ENCODE results near the gene LIPF. TPM values are rescaled to one million over a fixed set of nuclear protein-coding genes. Genes with fewer than 3 reads are reported as not detected.

LIPF gene, protein sequence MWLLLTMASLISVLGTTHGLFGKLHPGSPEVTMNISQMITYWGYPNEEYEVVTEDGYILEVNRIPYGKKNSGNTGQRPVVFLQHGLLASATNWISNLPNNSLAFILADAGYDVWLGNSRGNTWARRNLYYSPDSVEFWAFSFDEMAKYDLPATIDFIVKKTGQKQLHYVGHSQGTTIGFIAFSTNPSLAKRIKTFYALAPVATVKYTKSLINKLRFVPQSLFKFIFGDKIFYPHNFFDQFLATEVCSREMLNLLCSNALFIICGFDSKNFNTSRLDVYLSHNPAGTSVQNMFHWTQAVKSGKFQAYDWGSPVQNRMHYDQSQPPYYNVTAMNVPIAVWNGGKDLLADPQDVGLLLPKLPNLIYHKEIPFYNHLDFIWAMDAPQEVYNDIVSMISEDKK
- not detected in 3 replicates for total RNA-seq
- long read RNA-seq = 0 reads

DNA sequence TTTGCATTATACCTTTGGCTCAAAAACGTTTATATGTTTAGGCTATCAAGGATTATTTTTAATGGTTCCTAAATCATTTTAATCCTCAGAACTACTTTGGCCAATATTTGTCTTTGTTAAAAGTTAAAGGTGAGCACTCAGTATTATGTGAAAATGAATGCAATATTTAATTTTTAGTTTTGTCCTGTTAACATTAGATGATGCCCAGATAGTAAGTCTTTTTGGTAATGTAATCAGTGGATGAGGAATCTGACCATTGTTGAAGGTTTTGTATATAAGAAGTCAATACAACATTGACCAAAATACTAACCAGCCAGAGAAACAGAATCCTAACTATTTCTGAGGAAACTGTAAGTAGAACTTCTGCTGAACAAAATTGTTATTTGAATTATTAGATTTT lies at the start of gene LIPF:
Gene LIPF (plus strand): TSS at position 301 of the 400 bp plus-strand sequence. CDS start 2,856 bp downstream, outside the sequence.
- Mint-ChIP-seq H3K27me3 (ENCODE audit: low read depth) (peaks cover 2% of the 10 kb centered on the region), H3K9me3 (ENCODE audit: low read depth) (peaks cover 3% of the 10 kb centered on the region), H3K4me3 (ENCODE audit: unreplicated experiment) (no peak within 1 kb of the TSS), H3K36me3 (ENCODE audit: low read depth) (no peaks in the 10 kb centered on the region), H3K27ac (ENCODE audit: unreplicated experiment) (no peak within 1 kb of the TSS), H3K4me1 (ENCODE audit: low read depth) (peaks cover 3% of the 10 kb centered on the region)
- no peak for DNase-seq (ENCODE audit: low spot score)
- TF ChIP-seq, protein P1, sequence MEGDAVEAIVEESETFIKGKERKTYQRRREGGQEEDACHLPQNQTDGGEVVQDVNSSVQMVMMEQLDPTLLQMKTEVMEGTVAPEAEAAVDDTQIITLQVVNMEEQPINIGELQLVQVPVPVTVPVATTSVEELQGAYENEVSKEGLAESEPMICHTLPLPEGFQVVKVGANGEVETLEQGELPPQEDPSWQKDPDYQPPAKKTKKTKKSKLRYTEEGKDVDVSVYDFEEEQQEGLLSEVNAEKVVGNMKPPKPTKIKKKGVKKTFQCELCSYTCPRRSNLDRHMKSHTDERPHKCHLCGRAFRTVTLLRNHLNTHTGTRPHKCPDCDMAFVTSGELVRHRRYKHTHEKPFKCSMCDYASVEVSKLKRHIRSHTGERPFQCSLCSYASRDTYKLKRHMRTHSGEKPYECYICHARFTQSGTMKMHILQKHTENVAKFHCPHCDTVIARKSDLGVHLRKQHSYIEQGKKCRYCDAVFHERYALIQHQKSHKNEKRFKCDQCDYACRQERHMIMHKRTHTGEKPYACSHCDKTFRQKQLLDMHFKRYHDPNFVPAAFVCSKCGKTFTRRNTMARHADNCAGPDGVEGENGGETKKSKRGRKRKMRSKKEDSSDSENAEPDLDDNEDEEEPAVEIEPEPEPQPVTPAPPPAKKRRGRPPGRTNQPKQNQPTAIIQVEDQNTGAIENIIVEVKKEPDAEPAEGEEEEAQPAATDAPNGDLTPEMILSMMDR (IDR thresholded peaks at IDR 0.05) = no peak

DNA sequence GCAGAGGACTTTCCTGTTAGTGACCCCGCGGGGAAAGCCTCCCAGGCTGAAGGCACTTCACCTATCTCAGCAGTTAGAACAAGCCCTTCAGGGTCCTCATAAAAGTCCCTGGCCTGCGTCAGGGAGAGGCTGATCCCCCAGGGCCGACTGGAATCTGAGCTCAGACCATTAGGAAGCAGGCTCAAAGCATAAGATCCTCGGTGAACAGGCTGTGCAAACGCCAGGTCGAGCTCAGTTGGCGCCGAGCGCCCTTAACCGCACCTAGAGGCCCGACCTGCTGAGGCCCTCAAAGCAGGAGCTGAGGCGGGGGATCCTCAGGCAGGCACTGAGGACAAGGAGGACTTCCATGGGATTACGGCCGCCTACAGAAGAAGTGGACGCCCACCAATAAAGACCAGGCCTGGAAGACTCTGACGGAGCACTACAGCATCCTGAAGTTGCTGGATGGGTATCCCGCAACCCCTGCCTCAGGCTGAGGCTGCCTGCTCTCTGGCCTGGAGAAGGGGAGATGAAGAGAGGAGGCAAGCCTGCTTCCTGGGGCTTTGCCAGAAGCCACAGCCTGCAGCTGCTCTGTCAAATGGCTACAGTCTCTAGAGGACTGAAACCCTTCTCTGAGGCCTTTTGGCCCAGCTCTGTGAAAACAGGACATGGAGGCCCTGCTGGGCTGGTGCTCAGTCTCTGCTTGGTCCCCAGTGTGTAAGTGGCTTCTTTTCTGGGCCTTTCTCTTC lies 47.8 kb upstream of the LIPF start:
- TF ChIP-seq, protein P1 (IDR thresholded peaks at IDR 0.05) = no peak
- Mint-ChIP-seq H3K4me1 (ENCODE audit: low read depth) (no peaks in the 10 kb centered on the region), H3K4me3 (ENCODE audit: unreplicated experiment) (no peak overlapping the region), H3K9me3 (ENCODE audit: low read depth) (peaks cover 8% of the 10 kb centered on the region), H3K36me3 (ENCODE audit: low read depth) (no peaks in the 10 kb centered on the region), H3K27me3 (ENCODE audit: low read depth) (peaks cover 3% of the 10 kb centered on the region), H3K27ac (ENCODE audit: unreplicated experiment) (no peak overlapping the region)
- no peak for DNase-seq (ENCODE audit: low spot score)

DNA sequence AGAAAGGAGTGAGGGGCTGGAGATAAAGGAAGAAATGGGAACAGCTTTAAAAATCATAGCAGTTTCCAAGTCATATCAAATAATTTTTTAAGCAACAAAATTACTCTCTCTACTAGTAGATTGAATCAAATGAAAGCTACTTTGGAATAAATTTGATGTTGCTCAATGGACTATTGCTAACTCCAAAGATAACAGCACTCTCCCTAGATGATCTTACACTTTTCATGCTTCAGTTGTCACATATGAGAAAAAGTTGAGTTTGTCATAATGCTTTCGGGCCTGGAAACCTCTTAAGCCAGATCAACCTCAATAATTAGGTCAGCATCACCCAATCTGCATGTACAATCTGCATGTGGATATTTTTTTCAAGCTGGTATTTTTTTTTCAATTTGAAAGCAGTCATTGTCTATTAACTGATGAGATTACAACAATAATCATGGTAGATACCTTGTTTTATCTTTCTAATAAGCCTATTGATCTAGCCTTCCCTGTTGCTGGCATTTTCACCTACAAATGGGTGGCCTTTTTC lies 46.4 kb upstream of the LIPF start:
- TF ChIP-seq, protein P1 (IDR thresholded peaks at IDR 0.05) = no peak
- peaks cover 8% of the 10 kb centered on the region for H3K9me3 Mint-ChIP-seq (ENCODE audit: low read depth)
- no peak overlapping the region for H3K27ac Mint-ChIP-seq (ENCODE audit: unreplicated experiment)
- no peak overlapping the region for H3K4me3 Mint-ChIP-seq (ENCODE audit: unreplicated experiment)
- peaks cover 2% of the 10 kb centered on the region for H3K27me3 Mint-ChIP-seq (ENCODE audit: low read depth)
- H3K36me3 Mint-ChIP-seq (ENCODE audit: low read depth) = no peaks in the 10 kb centered on the region
- no peaks in the 10 kb centered on the region for H3K4me1 Mint-ChIP-seq (ENCODE audit: low read depth)
- DNase-seq (ENCODE audit: low spot score) = no peak

DNA sequence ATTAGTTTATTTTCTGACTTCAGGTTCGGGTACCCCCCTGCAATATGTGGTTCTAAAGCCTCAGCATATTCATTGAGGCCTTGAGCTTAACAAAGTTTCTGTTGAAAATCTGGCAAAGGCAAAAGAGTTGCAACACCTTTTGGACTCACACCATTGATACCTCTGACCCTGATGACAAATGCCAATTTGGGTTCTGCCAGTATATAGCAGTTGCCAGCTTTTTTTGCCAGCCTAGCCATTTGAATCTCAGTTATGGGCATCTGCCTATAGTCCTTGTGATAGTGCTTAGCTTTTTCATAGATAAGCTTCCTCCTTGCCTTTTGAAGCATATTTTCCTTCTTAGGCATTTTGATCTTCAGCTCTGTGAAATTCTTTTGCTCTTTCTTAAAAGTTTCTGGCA lies 45.7 kb upstream of the LIPF start:
- TF ChIP-seq, protein P1 (IDR thresholded peaks at IDR 0.05) = no peak
- Mint-ChIP-seq H3K27ac (ENCODE audit: unreplicated experiment) (no peak overlapping the region), H3K9me3 (ENCODE audit: low read depth) (peaks cover 8% of the 10 kb centered on the region), H3K36me3 (ENCODE audit: low read depth) (no peaks in the 10 kb centered on the region), H3K4me3 (ENCODE audit: unreplicated experiment) (no peak overlapping the region), H3K4me1 (ENCODE audit: low read depth) (no peaks in the 10 kb centered on the region), H3K27me3 (ENCODE audit: low read depth) (peaks cover 2% of the 10 kb centered on the region)
- DNase-seq (ENCODE audit: low spot score) = no peak

DNA sequence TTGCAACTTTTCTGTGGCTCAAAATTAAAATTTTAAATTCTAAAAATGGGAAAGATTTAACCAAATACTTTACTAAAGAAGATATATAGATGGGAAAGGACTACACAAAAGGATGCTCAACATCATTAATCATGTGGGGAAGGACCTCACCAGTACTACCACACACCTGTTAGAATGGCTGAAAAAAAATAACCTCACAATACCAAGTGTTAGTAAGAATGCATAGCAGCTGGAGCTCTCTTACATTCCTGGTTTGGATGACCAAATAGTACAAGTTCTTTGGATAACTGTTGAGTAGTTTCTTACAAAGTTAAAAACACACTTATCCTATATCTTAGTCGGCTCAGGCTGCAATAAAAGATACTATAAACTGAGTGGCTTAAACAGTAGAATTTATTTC lies 43.8 kb upstream of the LIPF start:
- Mint-ChIP-seq H3K9me3 (ENCODE audit: low read depth) (peaks cover 8% of the 10 kb centered on the region), H3K4me3 (ENCODE audit: unreplicated experiment) (no peak overlapping the region), H3K27ac (ENCODE audit: unreplicated experiment) (no peak overlapping the region), H3K36me3 (ENCODE audit: low read depth) (no peaks in the 10 kb centered on the region), H3K27me3 (ENCODE audit: low read depth) (peaks cover 2% of the 10 kb centered on the region), H3K4me1 (ENCODE audit: low read depth) (no peaks in the 10 kb centered on the region)
- no peak for DNase-seq (ENCODE audit: low spot score)
- TF ChIP-seq, protein P1 (IDR thresholded peaks at IDR 0.05) = no peak

All from chondrocyte (in vitro differentiated cells).